HCT116 (cell line): ENCODE results near the gene BTBD10. TPM values are rescaled to one million over a fixed set of nuclear protein-coding genes. Genes with fewer than 3 reads are reported as not detected.

Experiments
- ATAC-seq: fragments of 200-7000 bp; cut with Tn5 transposase; 2 replicates; pipeline ENCODE4 v1.9.1; 2020; ENCODE audit warnings: mild to moderate bottlenecking, moderate library complexity
- BruUV-seq: library from RNA; stranded (reverse); fragments of 400-500 nt; replicated peaks from 2 replicates; lab custom pipeline; 2021; lab: Mats Ljungman, UMichigan
- CTCF ChIA-PET: fragments of 300-600 bp; sonication (Branson Sonifier 250); formaldehyde crosslinking; loops from one replicate; lab custom pipeline; 2021; ENCODE audit warnings: antibody characterized with exemption; lab: Charles Lee
- POLR2A ChIA-PET: fragments of 300-600, 350-600 bp; sonication (Branson Sonifier 250); formaldehyde crosslinking; loops from one replicate; lab custom pipeline; 2021; ENCODE audit warnings: antibody characterized with exemption; lab: Charles Lee
- RAD21 ChIA-PET, 2 experiments: fragments of 300-600 bp; sonication (Branson Sonifier 250); formaldehyde crosslinking; loops; one replicate each; lab custom pipeline; 2023; ENCODE audit warnings: low total read pairs in 2 of 2; ENCODE audit not compliant: uncharacterized antibody in 2 of 2, unreplicated experiment in 2 of 2, low non-redundant PET in 1 of 2; lab: Charles Lee
- DNase-seq: peaks from one replicate; pipeline ENCODE4 v3.0.0-alpha.2; 2010; ENCODE audit warnings: low read depth, low spot score
- H2AFZ ChIP-seq: fragments of 200-600 bp; shearing (Covaris generic), sonication (generic); 2 replicates; pipeline ENCODE4 v1.6.1; 2017; ENCODE audit warnings: low read depth, mixed run types, mixed read lengths, antibody characterized with exemption, low read length; ENCODE audit not compliant: poor library complexity, severe bottlenecking
- H3K27ac ChIP-seq: 2 replicates; pipeline ENCODE4 v1.5.1; 2012; ENCODE audit warnings: low read depth, low read length
- H3K27me3 ChIP-seq: fragments of 200-600 bp; sonication (generic); 2 replicates; pipeline ENCODE4 v1.6.1; 2016; ENCODE audit warnings: mixed run types, low read length, mixed read lengths; ENCODE audit not compliant: insufficient read depth
- H3K36me3 ChIP-seq, 2 experiments: fragments of 200-500 bp in 1 of 2; fragments of 200-600 bp in 1 of 2; sonication (Bioruptor generic) in 1 of 2; sonication (generic) in 1 of 2; 2 replicates each; pipeline versions ENCODE4 v1.5.1 to v1.6.1; 2014 to 2016; ENCODE audit warnings: low read length in 2 of 2, inconsistent platforms in 1 of 2, mixed read lengths in 1 of 2, mixed run types in 1 of 2; ENCODE audit not compliant: insufficient read depth in 2 of 2, control insufficient read depth in 1 of 2
- H3K4me1 ChIP-seq, 2 experiments: fragments of 200-600 bp in 1 of 2; sonication (generic) in 1 of 2; 2 replicates each; pipeline versions ENCODE4 v1.5.1 to v1.6.1; 2012 to 2017; ENCODE audit warnings: low read length in 2 of 2, inconsistent platforms in 1 of 2, mild to moderate bottlenecking in 1 of 2, mixed read lengths in 1 of 2, mixed run types in 1 of 2, moderate library complexity in 1 of 2; ENCODE audit not compliant: insufficient read depth in 2 of 2, control insufficient read depth in 1 of 2
- H3K4me2 ChIP-seq: fragments of 200-600 bp; sonication (generic); 2 replicates; pipeline ENCODE4 v1.6.1; 2017; ENCODE audit warnings: mixed run types, low read length, mixed read lengths
- H3K4me3 ChIP-seq, 2 experiments: fragments of 200-600 bp in 1 of 2; sonication (generic) in 1 of 2; replicated peaks in 1 of 2; 2 replicates each; pipeline ENCODE4 v1.5.1; 2011 to 2016; ENCODE audit warnings: low read length in 2 of 2, control low read depth in 1 of 2, low read depth in 1 of 2, mild to moderate bottlenecking in 1 of 2, mixed read lengths in 1 of 2, mixed run types in 1 of 2
- H3K79me2 ChIP-seq: fragments of 200-600 bp; sonication (generic); 2 replicates; pipeline ENCODE4 v1.6.1; 2017; ENCODE audit warnings: mild to moderate bottlenecking, mixed run types, low read length, moderate library complexity, mixed read lengths; ENCODE audit not compliant: insufficient read depth
- H3K9ac ChIP-seq: fragments of 200-600 bp; sonication (generic); 2 replicates; pipeline ENCODE4 v1.6.1; 2016; ENCODE audit warnings: low read length, mixed read lengths
- H3K9me2 ChIP-seq: fragments of 200-600 bp; sonication (generic), shearing (Covaris generic); 2 replicates; pipeline ENCODE4 v1.6.1; 2017; ENCODE audit warnings: mixed run types, mild to moderate bottlenecking, moderate library complexity; ENCODE audit not compliant: insufficient read depth
- H3K9me3 ChIP-seq, 2 experiments: fragments of 200-500 bp in 1 of 2; fragments of 200-600 bp in 1 of 2; sonication (Bioruptor generic) in 1 of 2; sonication (generic) in 1 of 2; 2 replicates each; pipeline ENCODE4 v1.6.1; 2014 to 2017; ENCODE audit warnings: low read length in 2 of 2, mixed read lengths in 2 of 2, inconsistent platforms in 1 of 2, low read depth in 1 of 2, mild to moderate bottlenecking in 1 of 2, mixed run types in 1 of 2, moderate library complexity in 1 of 2; ENCODE audit not compliant: control insufficient read depth in 1 of 2, insufficient read depth in 1 of 2
- H4K20me1 ChIP-seq: fragments of 200-600 bp; sonication (generic), shearing (Covaris generic); 2 replicates; pipeline ENCODE4 v1.6.1; 2017; ENCODE audit warnings: mixed run types, mild to moderate bottlenecking, moderate library complexity; ENCODE audit not compliant: insufficient read depth
- CBX3 ChIP-seq: IDR thresholded peaks from 2 replicates; pipeline ENCODE4 v1.6.1; 2012; ENCODE audit warnings: low read depth
- CEBPB ChIP-seq: IDR thresholded peaks from 2 replicates; pipeline ENCODE4 v1.6.1; 2012; ENCODE audit warnings: low read depth
- EGR1 ChIP-seq: IDR thresholded peaks from 2 replicates; pipeline ENCODE4 v1.6.1; 2012; ENCODE audit warnings: low read depth
- ELF1 ChIP-seq: IDR thresholded peaks from 2 replicates; pipeline ENCODE4 v1.6.1; 2012; ENCODE audit warnings: low read depth, borderline replicate concordance
- EZH2 ChIP-seq: fragments of 200-600 bp; sonication (generic); IDR thresholded peaks from 2 replicates; pipeline ENCODE4 v1.6.1; 2017; ENCODE audit warnings: antibody characterized with exemption, mixed run types
- EZH2phosphoT487 ChIP-seq: fragments of 200-600 bp; IDR thresholded peaks from 2 replicates; pipeline ENCODE4 v1.6.1; 2018; ENCODE audit warnings: antibody characterized with exemption, borderline replicate concordance
- FOSL1 ChIP-seq: IDR thresholded peaks from 2 replicates; pipeline ENCODE4 v1.6.1; 2012; ENCODE audit warnings: low read depth
- JUND ChIP-seq: IDR thresholded peaks from 2 replicates; pipeline ENCODE4 v1.6.1; 2012
- POLR2A ChIP-seq: IDR thresholded peaks from 2 replicates; pipeline ENCODE4 v1.7.0; 2011; ENCODE audit warnings: borderline replicate concordance; ENCODE audit not compliant: insufficient read depth, insufficient read length; ENCODE audit errors: extremely low read depth
- POLR2AphosphoS5 ChIP-seq: IDR thresholded peaks from 2 replicates; pipeline ENCODE4 v1.6.1; 2011; ENCODE audit warnings: mild to moderate bottlenecking, low read depth, low read length, moderate library complexity
- RAD21 ChIP-seq: IDR thresholded peaks from 2 replicates; pipeline ENCODE4 v1.6.1; 2012; ENCODE audit warnings: low read depth, mild to moderate bottlenecking
- SIN3A ChIP-seq: IDR thresholded peaks from 2 replicates; pipeline ENCODE4 v1.6.1; 2012; ENCODE audit warnings: low read depth
- SP1 ChIP-seq: IDR thresholded peaks from 2 replicates; pipeline ENCODE4 v1.6.1; 2012; ENCODE audit warnings: low read depth
- SRF ChIP-seq: IDR thresholded peaks from 2 replicates; pipeline ENCODE4 v1.6.1; 2012; ENCODE audit warnings: low read depth
- TCF7L2 ChIP-seq: IDR thresholded peaks from 2 replicates; pipeline ENCODE4 v1.7.0; 2011; ENCODE audit warnings: borderline replicate concordance, inconsistent platforms; ENCODE audit not compliant: insufficient read depth, insufficient read length; ENCODE audit errors: extremely low read depth
- intact Hi-C: fragments of 100-400 bp; cut with micrococcal nuclease; formaldehyde crosslinking; loops from 2 replicates; pipeline ENCODE4 v1.10.0; 2022
- total RNA-seq: library from RNA; stranded (reverse); gene quantifications from one replicate; pipeline ENCODE4 v1.2.1, GENCODE V29; 2021; ENCODE audit not compliant: unreplicated experiment
- TF ChIP-seq, protein P1 (sequence below): IDR thresholded peaks from 2 replicates; pipeline ENCODE4 v1.6.1; 2012
- TF ChIP-seq, protein P2 (sequence below), 3 experiments: fragments of 200-600 bp in 1 of 3; sonication (generic) in 1 of 3; IDR thresholded peaks in 2 of 3; conservative IDR thresholded peaks in 1 of 3; 2 replicates each; pipeline ENCODE4 v1.5.1; 2012 to 2017; ENCODE audit warnings: low read depth in 2 of 3, low read length in 2 of 3, antibody characterized with exemption in 1 of 3, borderline replicate concordance in 1 of 3, control low read depth in 1 of 3, mild to moderate bottlenecking in 1 of 3, mixed read lengths in 1 of 3, mixed run types in 1 of 3, moderate library complexity in 1 of 3; ENCODE audit not compliant: insufficient read depth in 1 of 3
- TF ChIP-seq, protein P3 (sequence below): IDR thresholded peaks from 2 replicates; pipeline ENCODE4 v1.6.1; 2012; ENCODE audit warnings: low read depth
- TF ChIP-seq, protein P4 (sequence below): IDR thresholded peaks from 2 replicates; pipeline ENCODE4 v1.6.1; 2011; ENCODE audit warnings: mild to moderate bottlenecking, low read length, moderate library complexity; ENCODE audit not compliant: insufficient replicate concordance; ENCODE audit errors: extremely low read depth
- TF ChIP-seq, protein P5 (sequence below): IDR thresholded peaks from 2 replicates; pipeline ENCODE4 v1.6.1; 2012

Gene BTBD10
- total RNA-seq, 1 experiment from 2014 or later: 17.0 TPM

DNA sequence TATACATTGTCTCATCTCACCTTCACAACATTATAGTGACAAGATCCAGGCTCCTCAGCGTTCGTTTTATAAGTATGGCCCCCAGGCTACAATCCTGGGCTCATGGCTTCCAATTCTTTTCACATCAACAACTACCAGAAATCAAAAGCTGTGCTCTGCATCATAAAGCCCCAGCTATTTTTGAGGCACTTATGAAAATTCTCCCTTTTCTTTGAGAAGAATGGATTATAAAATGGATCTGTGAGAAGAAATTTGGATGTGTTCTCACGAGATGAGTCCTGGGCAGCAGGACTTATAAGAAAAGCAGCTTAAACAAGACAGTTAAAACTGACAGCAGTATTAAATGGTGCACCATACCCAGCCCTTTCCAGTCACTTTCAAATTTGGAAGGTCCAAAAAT lies 80.3 kb downstream of the BTBD10 start:
- POLR2A ChIA-PET: no interaction called here
- BruUV-seq: no TSS peak
- Histone ChIP-seq H3K4me1 (no peaks in the 10 kb centered on the region), H3K9ac (no peak overlapping the region), H3K9me3 (no peaks in the 10 kb centered on the region), H3K79me2 (no peaks in the 10 kb centered on the region), H3K27me3 (no peaks in the 10 kb centered on the region), H3K4me3 (no peak overlapping the region), H4K20me1 (0 out of 2 replicates have a peak, but pooled peaks cover 3% of the 10 kb centered on the region), H3K9me2 (no peaks in the 10 kb centered on the region), H3K4me2 (no peak overlapping the region), H2AFZ (no peak overlapping the region), H3K27ac (no peak overlapping the region), H3K36me3 (peaks cover 0 to 6% of the 10 kb centered on the region in 2 experiments; a peak in 1 of 4 replicates)
- DNase-seq (no peak), ATAC-seq (no peak)
- RAD21 ChIA-PET: no interaction called here
- CTCF ChIA-PET: interaction anchor here (1.2 to 4.2 kb wide), 2 partner anchors 38 to 173 kb away, joined by 3 to 57 read pairs; no protein-coding TSS in a partner anchor
- intact Hi-C loops: loop anchor here (10.0 kb wide), 1 partner anchor 418 kb away; no protein-coding TSS in a partner anchor
- TF ChIP-seq TCF7L2: no peak
- TF ChIP-seq CBX3: no peak
- TF ChIP-seq, protein P1, sequence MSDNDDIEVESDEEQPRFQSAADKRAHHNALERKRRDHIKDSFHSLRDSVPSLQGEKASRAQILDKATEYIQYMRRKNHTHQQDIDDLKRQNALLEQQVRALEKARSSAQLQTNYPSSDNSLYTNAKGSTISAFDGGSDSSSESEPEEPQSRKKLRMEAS: no peak
- no peak for TF ChIP-seq CEBPB
- TF ChIP-seq, protein P2, sequence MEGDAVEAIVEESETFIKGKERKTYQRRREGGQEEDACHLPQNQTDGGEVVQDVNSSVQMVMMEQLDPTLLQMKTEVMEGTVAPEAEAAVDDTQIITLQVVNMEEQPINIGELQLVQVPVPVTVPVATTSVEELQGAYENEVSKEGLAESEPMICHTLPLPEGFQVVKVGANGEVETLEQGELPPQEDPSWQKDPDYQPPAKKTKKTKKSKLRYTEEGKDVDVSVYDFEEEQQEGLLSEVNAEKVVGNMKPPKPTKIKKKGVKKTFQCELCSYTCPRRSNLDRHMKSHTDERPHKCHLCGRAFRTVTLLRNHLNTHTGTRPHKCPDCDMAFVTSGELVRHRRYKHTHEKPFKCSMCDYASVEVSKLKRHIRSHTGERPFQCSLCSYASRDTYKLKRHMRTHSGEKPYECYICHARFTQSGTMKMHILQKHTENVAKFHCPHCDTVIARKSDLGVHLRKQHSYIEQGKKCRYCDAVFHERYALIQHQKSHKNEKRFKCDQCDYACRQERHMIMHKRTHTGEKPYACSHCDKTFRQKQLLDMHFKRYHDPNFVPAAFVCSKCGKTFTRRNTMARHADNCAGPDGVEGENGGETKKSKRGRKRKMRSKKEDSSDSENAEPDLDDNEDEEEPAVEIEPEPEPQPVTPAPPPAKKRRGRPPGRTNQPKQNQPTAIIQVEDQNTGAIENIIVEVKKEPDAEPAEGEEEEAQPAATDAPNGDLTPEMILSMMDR (IDR thresholded peaks at IDR 0.05 in 2 of 3, conservative IDR thresholded peaks at IDR 0.05 in 1 of 3; ENCODE audit: borderline replicate concordance in 1 of 3, insufficient read depth in 1 of 3, low read depth in 2 of 3, low read length in 2 of 3): no peak
- TF ChIP-seq SP1: no peak
- TF ChIP-seq SIN3A: no peak
- TF ChIP-seq EZH2phosphoT487: no peak
- no peak for TF ChIP-seq EGR1
- no peak for TF ChIP-seq FOSL1
- TF ChIP-seq ELF1: no peak
- TF ChIP-seq SRF: no peak
- TF ChIP-seq EZH2: no peak
- TF ChIP-seq POLR2AphosphoS5: no peak
- TF ChIP-seq, protein P3, sequence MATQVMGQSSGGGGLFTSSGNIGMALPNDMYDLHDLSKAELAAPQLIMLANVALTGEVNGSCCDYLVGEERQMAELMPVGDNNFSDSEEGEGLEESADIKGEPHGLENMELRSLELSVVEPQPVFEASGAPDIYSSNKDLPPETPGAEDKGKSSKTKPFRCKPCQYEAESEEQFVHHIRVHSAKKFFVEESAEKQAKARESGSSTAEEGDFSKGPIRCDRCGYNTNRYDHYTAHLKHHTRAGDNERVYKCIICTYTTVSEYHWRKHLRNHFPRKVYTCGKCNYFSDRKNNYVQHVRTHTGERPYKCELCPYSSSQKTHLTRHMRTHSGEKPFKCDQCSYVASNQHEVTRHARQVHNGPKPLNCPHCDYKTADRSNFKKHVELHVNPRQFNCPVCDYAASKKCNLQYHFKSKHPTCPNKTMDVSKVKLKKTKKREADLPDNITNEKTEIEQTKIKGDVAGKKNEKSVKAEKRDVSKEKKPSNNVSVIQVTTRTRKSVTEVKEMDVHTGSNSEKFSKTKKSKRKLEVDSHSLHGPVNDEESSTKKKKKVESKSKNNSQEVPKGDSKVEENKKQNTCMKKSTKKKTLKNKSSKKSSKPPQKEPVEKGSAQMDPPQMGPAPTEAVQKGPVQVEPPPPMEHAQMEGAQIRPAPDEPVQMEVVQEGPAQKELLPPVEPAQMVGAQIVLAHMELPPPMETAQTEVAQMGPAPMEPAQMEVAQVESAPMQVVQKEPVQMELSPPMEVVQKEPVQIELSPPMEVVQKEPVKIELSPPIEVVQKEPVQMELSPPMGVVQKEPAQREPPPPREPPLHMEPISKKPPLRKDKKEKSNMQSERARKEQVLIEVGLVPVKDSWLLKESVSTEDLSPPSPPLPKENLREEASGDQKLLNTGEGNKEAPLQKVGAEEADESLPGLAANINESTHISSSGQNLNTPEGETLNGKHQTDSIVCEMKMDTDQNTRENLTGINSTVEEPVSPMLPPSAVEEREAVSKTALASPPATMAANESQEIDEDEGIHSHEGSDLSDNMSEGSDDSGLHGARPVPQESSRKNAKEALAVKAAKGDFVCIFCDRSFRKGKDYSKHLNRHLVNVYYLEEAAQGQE: no peak
- TF ChIP-seq, protein P4, sequence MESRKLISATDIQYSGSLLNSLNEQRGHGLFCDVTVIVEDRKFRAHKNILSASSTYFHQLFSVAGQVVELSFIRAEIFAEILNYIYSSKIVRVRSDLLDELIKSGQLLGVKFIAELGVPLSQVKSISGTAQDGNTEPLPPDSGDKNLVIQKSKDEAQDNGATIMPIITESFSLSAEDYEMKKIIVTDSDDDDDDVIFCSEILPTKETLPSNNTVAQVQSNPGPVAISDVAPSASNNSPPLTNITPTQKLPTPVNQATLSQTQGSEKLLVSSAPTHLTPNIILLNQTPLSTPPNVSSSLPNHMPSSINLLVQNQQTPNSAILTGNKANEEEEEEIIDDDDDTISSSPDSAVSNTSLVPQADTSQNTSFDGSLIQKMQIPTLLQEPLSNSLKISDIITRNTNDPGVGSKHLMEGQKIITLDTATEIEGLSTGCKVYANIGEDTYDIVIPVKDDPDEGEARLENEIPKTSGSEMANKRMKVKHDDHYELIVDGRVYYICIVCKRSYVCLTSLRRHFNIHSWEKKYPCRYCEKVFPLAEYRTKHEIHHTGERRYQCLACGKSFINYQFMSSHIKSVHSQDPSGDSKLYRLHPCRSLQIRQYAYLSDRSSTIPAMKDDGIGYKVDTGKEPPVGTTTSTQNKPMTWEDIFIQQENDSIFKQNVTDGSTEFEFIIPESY: no peak
- TF ChIP-seq RAD21: no peak
- no peak for TF ChIP-seq POLR2A
- no peak for TF ChIP-seq JUND
- TF ChIP-seq, protein P5, sequence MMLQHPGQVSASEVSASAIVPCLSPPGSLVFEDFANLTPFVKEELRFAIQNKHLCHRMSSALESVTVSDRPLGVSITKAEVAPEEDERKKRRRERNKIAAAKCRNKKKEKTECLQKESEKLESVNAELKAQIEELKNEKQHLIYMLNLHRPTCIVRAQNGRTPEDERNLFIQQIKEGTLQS: no peak
